Tibial nerve (tissue), 4 donors: ENCODE data around the gene MYD88. TPM values are rescaled to one million over a fixed set of nuclear protein-coding genes. Genes with fewer than 3 reads are reported as not detected.

ENCODE experiments used
- DNase-seq, 2 donors: peaks; one replicate each; pipeline ENCODE4 v3.0.0-alpha.2; 2019; ENCODE audit warnings: low spot score in 2 of 2
- H3K27ac ChIP-seq, 4 donors: fragments of 200-600 bp; sonication (generic) in 3 of 4; one replicate each; pipeline ENCODE4 v1.5.1; 2017 to 2019; ENCODE audit warnings: mild to moderate bottlenecking in 1 of 4
- H3K27me3 ChIP-seq, 2 donors: fragments of 200-600 bp; sonication (generic) in 1 of 2; one replicate each; pipeline versions ENCODE4 v1.5.1 to v1.6.0; 2017 to 2019
- H3K36me3 ChIP-seq, 3 donors: fragments of 200-600 bp; sonication (generic); one replicate each; pipeline ENCODE4 v1.5.1; 2018 to 2019
- H3K4me1 ChIP-seq, 4 donors: fragments of 200-600 bp; sonication (generic) in 3 of 4; one replicate each; pipeline ENCODE4 v1.5.1; 2017 to 2019
- H3K4me3 ChIP-seq, 4 donors: fragments of 200-600 bp; sonication (generic) in 3 of 4; one replicate each; pipeline ENCODE4 v1.5.1; 2017 to 2019; ENCODE audit warnings: mild to moderate bottlenecking in 1 of 4, moderate library complexity in 1 of 4
- H3K9me3 ChIP-seq, 4 donors: fragments of 200-600 bp; sonication (generic) in 3 of 4; one replicate each; pipeline ENCODE4 v1.5.1; 2017 to 2019
- EP300 ChIP-seq, 2 donors: sonication (generic); formaldehyde crosslinking; IDR thresholded peaks; one replicate each; pipeline ENCODE4 v1.6.1; 2017; ENCODE audit warnings: antibody characterized with exemption in 2 of 2, mild to moderate bottlenecking in 1 of 2
- POLR2A ChIP-seq, 2 donors: fragments of 450-650 bp; IDR thresholded peaks; one replicate each; pipeline ENCODE4 v1.6.1; 2017; ENCODE audit warnings: antibody characterized with exemption in 2 of 2, mild to moderate bottlenecking in 2 of 2, moderate library complexity in 2 of 2
- WGBS, 2 donors: methylation state at CpG; one replicate each; pipeline ENCODE4 v1.1.5; 2018; 5-methylcytosine and 5-hydroxymethylcytosine counted together
- total RNA-seq, 4 donors: library from RNA; depleted of rRNA; stranded (reverse); fragments of >200 nt; gene quantifications; one replicate each; pipeline ENCODE4 v1.1.0, GENCODE V29; 2016
- TF ChIP-seq, protein P1 (sequence below), 5 experiments: fragments of 200-600 bp in 3 of 5; fragments of 450-650 bp in 2 of 5; sonication (generic) in 3 of 5; IDR thresholded peaks; one replicate each; pipeline ENCODE4 v1.5.1; 2016 to 2019; ENCODE audit warnings: antibody characterized with exemption in 5 of 5, mild to moderate bottlenecking in 3 of 5, moderate library complexity in 2 of 5

MYD88 gene
- total RNA-seq, 4 donors from 2014 or later, result 29.9 to 36.3 (median 34.3) TPM

DNA sequence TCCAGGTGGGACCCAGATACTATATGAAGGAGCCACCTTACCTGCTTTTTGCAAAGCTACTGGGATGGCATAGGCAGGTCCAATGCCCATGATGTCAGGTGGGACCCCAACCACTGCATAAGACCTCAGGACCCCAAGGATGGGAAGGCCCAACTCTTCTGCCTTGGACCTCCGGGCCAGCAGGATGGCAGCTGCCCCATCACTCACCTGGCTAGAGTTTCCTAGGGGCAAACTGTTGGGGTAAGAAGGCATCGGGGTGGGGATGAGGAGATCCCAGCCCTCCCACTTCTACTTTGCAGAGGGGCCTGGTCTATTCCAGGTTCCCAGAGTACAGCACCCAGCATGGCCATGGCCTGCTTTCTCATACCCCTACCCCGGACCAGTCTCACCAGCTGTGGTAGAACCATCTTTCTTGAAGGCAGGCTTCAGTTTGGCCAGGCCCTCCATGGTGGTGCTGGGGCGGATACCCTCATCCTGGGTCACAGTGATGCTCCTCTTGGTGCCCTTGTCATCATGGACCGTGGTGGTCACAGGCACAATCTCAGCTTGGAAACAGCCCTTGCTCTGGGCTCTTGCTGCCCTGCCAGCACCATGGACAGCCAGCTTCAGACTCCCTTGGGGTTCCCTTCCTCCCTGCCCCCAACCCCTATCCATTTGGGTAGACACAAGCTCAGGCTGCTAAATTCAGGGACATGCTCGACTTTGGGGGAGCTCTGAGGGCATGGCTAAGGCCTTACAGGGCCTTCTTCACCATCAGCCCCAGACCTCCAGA is 12.2 kb upstream of the MYD88 start:
- Histone ChIP-seq H3K9me3 (no peaks in the 10 kb centered on the region), H3K27me3 (no peaks in the 10 kb centered on the region), H3K27ac (no peak overlapping the region), H3K4me1 (no peaks in the 10 kb centered on the region), H3K36me3 (peaks cover 2 to 100% (median 38%) of the 10 kb centered on the region in 3 donors), H3K4me3 (no peak overlapping the region)
- no peak for TF ChIP-seq EP300 (IDR thresholded peaks at IDR 0.05)
- no peak for TF ChIP-seq POLR2A (IDR thresholded peaks at IDR 0.05)
- TF ChIP-seq, protein P1, sequence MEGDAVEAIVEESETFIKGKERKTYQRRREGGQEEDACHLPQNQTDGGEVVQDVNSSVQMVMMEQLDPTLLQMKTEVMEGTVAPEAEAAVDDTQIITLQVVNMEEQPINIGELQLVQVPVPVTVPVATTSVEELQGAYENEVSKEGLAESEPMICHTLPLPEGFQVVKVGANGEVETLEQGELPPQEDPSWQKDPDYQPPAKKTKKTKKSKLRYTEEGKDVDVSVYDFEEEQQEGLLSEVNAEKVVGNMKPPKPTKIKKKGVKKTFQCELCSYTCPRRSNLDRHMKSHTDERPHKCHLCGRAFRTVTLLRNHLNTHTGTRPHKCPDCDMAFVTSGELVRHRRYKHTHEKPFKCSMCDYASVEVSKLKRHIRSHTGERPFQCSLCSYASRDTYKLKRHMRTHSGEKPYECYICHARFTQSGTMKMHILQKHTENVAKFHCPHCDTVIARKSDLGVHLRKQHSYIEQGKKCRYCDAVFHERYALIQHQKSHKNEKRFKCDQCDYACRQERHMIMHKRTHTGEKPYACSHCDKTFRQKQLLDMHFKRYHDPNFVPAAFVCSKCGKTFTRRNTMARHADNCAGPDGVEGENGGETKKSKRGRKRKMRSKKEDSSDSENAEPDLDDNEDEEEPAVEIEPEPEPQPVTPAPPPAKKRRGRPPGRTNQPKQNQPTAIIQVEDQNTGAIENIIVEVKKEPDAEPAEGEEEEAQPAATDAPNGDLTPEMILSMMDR (IDR thresholded peaks at IDR 0.05), result no peak
- 97 to 98% methylated on average over 4 to 6 of the region's 6 CpGs for WGBS, 2 donors
- no peak for DNase-seq

DNA sequence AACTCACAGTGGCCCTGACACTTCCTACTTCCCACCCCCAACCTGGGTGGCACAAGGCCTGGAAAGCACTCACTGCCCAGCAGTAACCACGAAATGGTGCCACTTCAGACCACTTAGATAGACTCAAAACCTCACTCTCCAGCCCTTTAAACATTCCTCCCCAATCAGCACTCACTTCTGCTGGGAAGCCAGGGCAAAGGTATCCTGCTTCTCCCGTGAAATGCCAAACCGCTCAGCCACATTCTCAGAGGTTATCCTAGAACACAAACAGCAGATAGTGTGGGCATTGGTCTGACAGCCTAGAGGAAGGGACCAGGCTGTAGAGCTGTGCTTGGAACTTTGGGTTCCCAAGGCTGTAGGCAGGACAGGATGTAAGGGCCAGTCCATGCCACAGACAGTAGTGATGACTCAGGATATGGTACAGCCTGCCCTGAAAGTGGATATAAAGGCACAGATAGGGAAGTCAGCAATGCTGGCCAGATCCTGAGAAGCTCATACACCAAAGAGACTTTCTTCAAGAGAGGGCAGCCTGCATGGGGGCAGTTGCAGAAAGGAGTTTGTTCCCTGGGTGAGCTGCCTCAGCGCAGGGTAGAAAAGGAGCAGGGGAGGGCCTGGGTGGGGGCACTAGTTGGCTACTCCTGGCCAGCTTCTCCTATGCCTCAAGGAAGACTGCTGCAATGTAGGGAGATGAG is 10.7 kb upstream of the MYD88 start:
- Histone ChIP-seq H3K27ac (no peak overlapping the region), H3K27me3 (no peaks in the 10 kb centered on the region), H3K4me1 (peaks cover 0 to 2% (median 0%) of the 10 kb centered on the region in 4 donors), H3K4me3 (no peak overlapping the region), H3K9me3 (no peaks in the 10 kb centered on the region), H3K36me3 (peaks cover 2 to 100% (median 30%) of the 10 kb centered on the region in 3 donors)
- TF ChIP-seq, protein P1 (IDR thresholded peaks at IDR 0.05), result no peak
- TF ChIP-seq POLR2A (IDR thresholded peaks at IDR 0.05), result no peak
- no peak for TF ChIP-seq EP300 (IDR thresholded peaks at IDR 0.05)
- no peak for DNase-seq
- 92 to 100% methylated on average over 4 of the region's 4 CpGs for WGBS, 2 donors

DNA sequence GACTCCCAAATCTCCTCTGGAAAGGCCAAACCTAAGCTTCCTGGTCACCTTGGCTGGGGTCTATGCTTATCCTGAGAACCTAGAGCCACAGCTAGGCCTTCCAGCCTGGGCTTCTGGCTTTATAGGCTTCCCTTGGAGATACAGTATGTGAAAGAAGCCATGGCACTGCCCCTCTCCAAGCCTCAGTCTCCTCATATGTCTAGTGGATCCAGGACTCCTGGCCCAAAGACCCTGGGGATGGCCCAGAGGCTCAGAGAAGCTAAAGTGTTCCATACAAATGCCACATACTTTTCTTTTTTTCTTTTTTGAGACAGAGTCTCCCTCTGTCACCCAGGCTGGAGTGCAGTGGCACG is 10.2 kb upstream of the MYD88 start:
- Histone ChIP-seq H3K27ac (no peak overlapping the region), H3K9me3 (no peaks in the 10 kb centered on the region), H3K27me3 (no peaks in the 10 kb centered on the region), H3K4me1 (peaks cover 0 to 5% (median 0%) of the 10 kb centered on the region in 4 donors), H3K4me3 (no peak overlapping the region), H3K36me3 (peaks cover 2 to 100% (median 30%) of the 10 kb centered on the region in 3 donors)
- WGBS, 2 donors, result 88 to 95% methylated on average over 1 of the region's 1 CpG
- no peak for DNase-seq
- TF ChIP-seq POLR2A (IDR thresholded peaks at IDR 0.05) (no peak), EP300 (IDR thresholded peaks at IDR 0.05) (no peak)
- TF ChIP-seq, protein P1 (IDR thresholded peaks at IDR 0.05), result no peak

- no peak overlapping the region for H3K27ac ChIP-seq
- H3K9me3 ChIP-seq, result no peaks in the 10 kb centered on the region
- H3K27me3 ChIP-seq, result no peaks in the 10 kb centered on the region
- TF ChIP-seq, protein P1 (IDR thresholded peaks at IDR 0.05), result no peak
- TF ChIP-seq EP300 (IDR thresholded peaks at IDR 0.05), result no peak
- TF ChIP-seq POLR2A (IDR thresholded peaks at IDR 0.05), result no peak
- no peak for DNase-seq
- H3K4me3 ChIP-seq, result no peak overlapping the region
- 92 to 100% methylated on average over 5 of the region's 5 CpGs for WGBS, 2 donors
- peaks cover 2 to 100% (median 30%) of the 10 kb centered on the region in 3 donors for H3K36me3 ChIP-seq
- H3K4me1 ChIP-seq, result peaks cover 0 to 11% (median 0%) of the 10 kb centered on the region in 4 donors
Measured at GRCh38 chr3:38129058-38129457, 9.4 kb upstream of the MYD88 start.

GRCh38 chr3:38130631-38131065 is 7.8 kb upstream of the MYD88 start:
- peaks cover 0 to 95% (median 30%) of the 10 kb centered on the region in 3 donors for H3K36me3 ChIP-seq
- no peak overlapping the region for H3K27ac ChIP-seq
- no peak overlapping the region for H3K4me3 ChIP-seq
- DNase-seq, result no peak
- no peaks in the 10 kb centered on the region for H3K27me3 ChIP-seq
- no peaks in the 10 kb centered on the region for H3K9me3 ChIP-seq
- TF ChIP-seq EP300 (IDR thresholded peaks at IDR 0.05) (no peak), POLR2A (IDR thresholded peaks at IDR 0.05) (no peak)
- TF ChIP-seq, protein P1 (IDR thresholded peaks at IDR 0.05), result no peak
- peaks cover 0 to 26% (median 5%) of the 10 kb centered on the region in 4 donors for H3K4me1 ChIP-seq
- 76 to 77% methylated on average over 3 of the region's 3 CpGs for WGBS, 2 donors
